HCT116 (cell line): ENCODE results near the gene CSNK2A1. TPM values are rescaled to one million over a fixed set of nuclear protein-coding genes. Genes with fewer than 3 reads are reported as not detected.

ENCODE experiments used
- total RNA-seq: library from RNA; stranded (reverse); gene quantifications from one replicate; pipeline ENCODE4 v1.2.1, GENCODE V29; 2021; ENCODE audit not compliant: unreplicated experiment

Gene CSNK2A1
- total RNA-seq, 1 experiment from 2014 or later, result 284 TPM

Other genes starting within 250 kb of the CSNK2A1 start
- 19.3 TPM for gene ZCCHC3, start 246.2 kb downstream of the CSNK2A1 start, total RNA-seq
- 40.4 TPM for gene SOX12, start 218.2 kb downstream of the CSNK2A1 start, total RNA-seq
- 1.9 TPM for gene NRSN2, start 196.7 kb downstream of the CSNK2A1 start, total RNA-seq
- gene TRIB3, start 163.0 kb downstream of the CSNK2A1 start, total RNA-seq, result 113 TPM
- 180 TPM for gene RBCK1, start 135.5 kb downstream of the CSNK2A1 start, total RNA-seq
- gene TBC1D20, start 81.3 kb downstream of the CSNK2A1 start, total RNA-seq, result 32.3 TPM
- gene TCF15, start 66.5 kb upstream of the CSNK2A1 start, total RNA-seq, result not detected
- gene SRXN1, start 109.4 kb upstream of the CSNK2A1 start, total RNA-seq, result 80.8 TPM
- not detected for gene SCRT2, start 132.0 kb upstream of the CSNK2A1 start, total RNA-seq
- gene SLC52A3, start 224.7 kb upstream of the CSNK2A1 start, total RNA-seq, result 10.2 TPM